T-helper 2 cell treated with Interferon-gamma antibody and Interleukin-4, amounts not matched to agents 5 μg/mL and 100 μg/mL, for 36 hours (primary cell): ENCODE measurements around the gene KRT79.

ENCODE experiments used
- DNase-seq: peaks from one replicate; pipeline ENCODE4 v3.0.0; 2021; ENCODE audit warnings: low spot score
- H3K27ac Mint-ChIP-seq: one replicate; pipeline ENCODE4 v1.8.0; 2021; ENCODE audit warnings: mild to moderate bottlenecking, mixed read lengths
- H3K27me3 Mint-ChIP-seq: one replicate; pipeline ENCODE4 v1.8.0; 2021; ENCODE audit warnings: low read depth, mixed read lengths
- H3K36me3 Mint-ChIP-seq: one replicate; pipeline ENCODE4 v1.8.0; 2021; ENCODE audit warnings: low read depth, mixed read lengths
- H3K4me1 Mint-ChIP-seq: one replicate; pipeline ENCODE4 v1.8.0; 2021; ENCODE audit warnings: low read depth, mixed read lengths
- H3K4me3 Mint-ChIP-seq: one replicate; pipeline ENCODE4 v1.8.0; 2022; ENCODE audit warnings: mild to moderate bottlenecking, moderate library complexity, mixed read lengths
- H3K9me3 Mint-ChIP-seq: one replicate; pipeline ENCODE4 v1.8.0; 2021; ENCODE audit warnings: mixed read lengths

The KRT79 gene

DNA sequence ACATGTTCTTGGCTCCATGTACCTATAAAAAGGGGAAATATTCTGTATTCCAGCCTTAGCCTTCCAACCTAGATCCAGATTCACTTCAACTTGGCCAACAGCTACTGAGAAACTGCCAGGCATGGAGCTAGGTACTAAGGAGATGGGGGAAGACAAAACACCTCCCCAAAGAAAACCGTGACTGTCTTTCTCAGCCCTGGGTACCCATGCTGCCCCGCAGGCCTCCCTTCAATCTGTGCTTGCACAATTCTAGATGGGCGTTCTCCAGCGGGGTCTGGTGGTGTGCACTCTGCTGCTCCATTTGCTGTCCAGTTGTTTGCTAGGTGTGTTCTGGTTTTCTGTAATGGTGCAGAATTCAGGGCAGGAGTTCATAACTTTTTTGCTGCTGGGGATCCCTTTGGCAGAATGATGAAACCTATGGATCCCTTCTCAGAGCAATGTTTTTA, 19.4 kb downstream of the KRT79 start:
- no peak overlapping the region for H3K4me3 Mint-ChIP-seq
- H3K9me3 Mint-ChIP-seq, result no peaks in the 10 kb centered on the region
- DNase-seq, result no peak
- peaks cover 2% of the 10 kb centered on the region for H3K27me3 Mint-ChIP-seq
- H3K36me3 Mint-ChIP-seq, result no peaks in the 10 kb centered on the region
- no peak overlapping the region for H3K27ac Mint-ChIP-seq
- peaks cover 4% of the 10 kb centered on the region for H3K4me1 Mint-ChIP-seq

DNA sequence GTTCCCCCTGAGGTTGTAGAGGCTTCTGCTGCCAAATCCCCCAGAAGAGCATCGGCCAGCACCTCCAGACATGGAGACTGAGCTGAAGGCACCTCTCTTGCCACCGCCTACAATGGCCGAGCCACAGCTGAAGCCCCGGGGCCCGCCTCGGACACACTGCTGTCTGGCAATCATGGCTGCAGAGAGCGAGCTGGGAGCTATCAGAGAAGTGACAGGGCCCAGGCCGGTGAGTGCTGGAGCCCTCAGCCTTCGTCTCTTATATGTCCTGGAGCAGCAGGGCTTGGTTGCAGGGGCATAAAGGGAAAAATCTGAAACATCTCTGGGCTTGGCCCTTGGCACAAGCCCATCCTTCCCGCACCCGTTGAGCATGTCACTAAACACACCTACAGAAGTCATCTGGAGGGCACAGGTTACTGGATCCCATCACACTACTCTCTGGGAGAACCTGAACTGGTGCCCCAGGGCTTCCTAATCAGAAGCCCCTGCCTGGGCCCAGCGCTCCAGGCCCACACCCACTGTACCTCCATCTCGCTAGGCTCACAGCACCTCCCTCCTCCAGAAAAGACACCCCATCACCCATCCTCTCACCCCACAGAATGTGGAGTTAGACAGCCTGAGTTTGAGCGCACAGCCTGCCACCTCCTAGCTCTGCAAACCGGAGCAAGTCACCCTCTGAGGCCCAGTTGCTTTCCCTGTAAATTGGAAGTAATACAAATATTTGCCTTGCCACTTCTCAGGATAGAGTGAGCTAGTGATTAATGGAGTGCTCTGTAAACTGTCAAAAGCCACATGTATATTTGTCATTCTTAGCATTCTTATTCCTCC, 20.0 kb downstream of the KRT79 start, which contains the start of gene KRT4:
Gene KRT4, minus strand, starts transcription at position 232 of the 825 bp plus-strand sequence. Its CDS starts 58 bp downstream, at position 174.
- peaks cover 2% of the 10 kb centered on the region for H3K27me3 Mint-ChIP-seq
- no peaks in the 10 kb centered on the region for H3K36me3 Mint-ChIP-seq
- H3K4me1 Mint-ChIP-seq, result peaks cover 4% of the 10 kb centered on the region
- no peak within 1 kb of the TSS for H3K4me3 Mint-ChIP-seq
- no peak for DNase-seq
- no peaks in the 10 kb centered on the region for H3K9me3 Mint-ChIP-seq
- H3K27ac Mint-ChIP-seq, result no peak within 1 kb of the TSS

DNA sequence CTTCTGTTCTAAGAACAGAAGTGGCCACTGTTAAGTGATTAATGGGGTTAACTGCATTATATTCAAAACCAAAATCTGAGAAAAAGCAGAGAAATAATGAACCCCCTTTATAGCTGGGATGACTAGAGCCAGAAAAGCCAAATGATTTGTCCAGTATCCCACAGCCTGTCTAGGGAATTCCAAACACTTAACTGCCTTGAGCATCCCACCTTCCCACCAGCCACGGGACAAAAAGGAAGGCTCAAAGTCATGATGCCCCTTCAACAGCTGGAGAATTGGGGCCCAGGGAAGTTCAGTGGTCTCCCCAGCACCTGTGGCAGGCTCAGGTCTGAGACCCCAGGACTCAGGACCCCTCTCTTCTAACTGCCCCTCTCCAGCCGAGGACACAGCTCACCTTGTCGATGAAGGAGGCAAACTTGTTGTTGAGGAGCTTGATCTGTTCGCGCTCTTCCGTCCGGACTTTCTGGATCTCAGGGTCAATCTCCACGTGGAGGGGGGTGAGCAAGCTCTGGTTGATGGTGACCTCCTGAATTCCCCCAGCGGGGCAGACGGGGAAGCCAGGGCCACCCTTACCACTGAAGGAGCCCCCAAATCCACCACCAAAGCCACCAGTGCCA, 20.8 kb downstream of the KRT79 start:
- Mint-ChIP-seq H3K4me3 (no peak overlapping the region), H3K36me3 (no peaks in the 10 kb centered on the region), H3K27me3 (peaks cover 2% of the 10 kb centered on the region), H3K4me1 (peaks cover 4% of the 10 kb centered on the region), H3K9me3 (no peaks in the 10 kb centered on the region), H3K27ac (no peak overlapping the region)
- DNase-seq, result no peak

DNA sequence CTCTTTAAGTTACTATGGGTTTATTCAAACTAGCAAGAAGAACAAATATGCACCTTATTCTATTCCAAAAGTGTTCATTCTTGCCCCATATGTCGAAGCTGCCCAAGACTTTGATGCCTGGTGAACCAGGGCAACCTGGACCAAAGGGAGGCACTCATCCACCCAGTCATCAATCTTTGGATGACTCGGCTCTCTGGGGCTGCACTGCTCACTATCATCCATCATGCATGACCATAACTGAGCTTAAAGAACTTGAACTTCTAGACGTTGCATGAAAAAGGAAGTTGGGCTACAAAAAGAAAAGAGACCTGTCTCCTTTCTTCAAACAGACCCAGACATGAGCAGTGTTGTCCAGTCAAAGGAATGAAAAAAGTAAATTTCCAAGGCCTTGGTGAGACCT, 21.4 kb downstream of the KRT79 start:
- peaks cover 2% of the 10 kb centered on the region for H3K27me3 Mint-ChIP-seq
- H3K4me3 Mint-ChIP-seq, result no peak overlapping the region
- peaks cover 4% of the 10 kb centered on the region for H3K4me1 Mint-ChIP-seq
- H3K9me3 Mint-ChIP-seq, result no peaks in the 10 kb centered on the region
- no peaks in the 10 kb centered on the region for H3K36me3 Mint-ChIP-seq
- H3K27ac Mint-ChIP-seq, result no peak overlapping the region
- DNase-seq, result no peak

- Mint-ChIP-seq H3K27ac (no peak overlapping the region), H3K36me3 (no peaks in the 10 kb centered on the region), H3K4me3 (no peak overlapping the region), H3K4me1 (no peaks in the 10 kb centered on the region), H3K27me3 (peaks cover 2% of the 10 kb centered on the region), H3K9me3 (no peaks in the 10 kb centered on the region)
- no peak for DNase-seq
Observed at GRCh38 chr12:52812073-52812400, 22.1 kb downstream of the KRT79 start.

GRCh38 chr12:52811191-52812072, 22.7 kb downstream of the KRT79 start:
- no peak overlapping the region for H3K4me3 Mint-ChIP-seq
- no peaks in the 10 kb centered on the region for H3K36me3 Mint-ChIP-seq
- peaks cover 2% of the 10 kb centered on the region for H3K27me3 Mint-ChIP-seq

DNA sequence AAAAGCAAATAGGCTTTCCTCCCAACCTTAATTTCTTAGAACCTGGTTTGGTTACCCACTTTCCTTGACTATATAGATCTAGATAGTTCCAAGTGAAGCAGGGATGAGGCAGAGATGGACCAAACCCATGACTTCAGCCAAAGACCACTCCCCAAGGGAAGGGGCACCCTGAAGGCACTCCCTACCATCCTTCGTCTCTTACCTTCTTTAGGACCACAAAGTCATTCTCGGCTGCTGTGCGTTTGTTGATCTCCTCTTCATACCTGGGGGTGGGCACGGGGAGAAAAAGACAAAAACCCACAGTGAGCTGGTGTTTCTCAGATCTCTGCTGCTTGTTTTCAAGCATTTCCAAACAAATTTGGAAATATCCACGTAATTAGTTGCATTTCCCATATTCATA, 23.6 kb downstream of the KRT79 start:
- DNase-seq, result no peak
- no peaks in the 10 kb centered on the region for H3K36me3 Mint-ChIP-seq
- H3K27ac Mint-ChIP-seq, result no peak overlapping the region
- no peaks in the 10 kb centered on the region for H3K9me3 Mint-ChIP-seq
- no peak overlapping the region for H3K4me3 Mint-ChIP-seq
- H3K4me1 Mint-ChIP-seq, result no peaks in the 10 kb centered on the region
- H3K27me3 Mint-ChIP-seq, result peaks cover 2% of the 10 kb centered on the region

More at GRCh38 chr12:52811191-52812072, 22.7 kb downstream of the KRT79 start:
- H3K4me1 Mint-ChIP-seq, result no peaks in the 10 kb centered on the region
- no peak for DNase-seq
- H3K9me3 Mint-ChIP-seq, result no peaks in the 10 kb centered on the region
- no peak overlapping the region for H3K27ac Mint-ChIP-seq

- no peak overlapping the region for H3K27ac Mint-ChIP-seq
- no peak overlapping the region for H3K4me3 Mint-ChIP-seq
- no peaks in the 10 kb centered on the region for H3K4me1 Mint-ChIP-seq
- H3K36me3 Mint-ChIP-seq, result no peaks in the 10 kb centered on the region
- H3K27me3 Mint-ChIP-seq, result peaks cover under 1% of the 10 kb centered on the region
- no peaks in the 10 kb centered on the region for H3K9me3 Mint-ChIP-seq
- DNase-seq, result no peak
Observed at GRCh38 chr12:52809166-52809565, 24.9 kb downstream of the KRT79 start.

DNA sequence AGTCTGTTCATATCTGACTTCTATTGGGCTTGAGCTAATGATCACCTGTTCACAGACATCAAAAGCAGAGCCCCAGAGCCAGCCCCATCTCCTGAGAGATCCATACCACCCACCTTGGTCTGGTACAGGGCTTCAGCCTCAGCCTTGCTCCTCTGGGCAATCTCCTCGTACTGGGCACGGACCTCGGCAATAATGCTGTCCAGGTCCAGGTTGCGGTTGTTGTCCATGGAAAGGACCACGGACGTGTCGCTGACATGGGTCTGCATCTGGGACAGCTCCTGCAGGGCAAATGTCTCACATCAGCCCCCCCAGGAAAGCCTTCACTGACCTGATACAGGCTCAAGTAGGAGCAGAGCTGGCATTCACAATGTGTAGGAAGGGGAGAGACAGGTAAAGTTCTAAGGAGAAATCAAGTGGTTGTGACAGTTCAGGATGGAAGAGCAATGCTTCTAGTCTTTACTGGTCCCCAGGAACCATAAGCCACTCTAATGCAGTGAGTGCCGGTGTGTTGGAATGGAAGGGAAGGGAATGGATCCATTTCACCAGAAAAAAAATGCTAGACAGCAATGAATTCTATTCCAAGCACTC, 25.4 kb downstream of the KRT79 start:
- Mint-ChIP-seq H3K27ac (no peak overlapping the region), H3K4me3 (no peak overlapping the region)
- no peak for DNase-seq

DNA sequence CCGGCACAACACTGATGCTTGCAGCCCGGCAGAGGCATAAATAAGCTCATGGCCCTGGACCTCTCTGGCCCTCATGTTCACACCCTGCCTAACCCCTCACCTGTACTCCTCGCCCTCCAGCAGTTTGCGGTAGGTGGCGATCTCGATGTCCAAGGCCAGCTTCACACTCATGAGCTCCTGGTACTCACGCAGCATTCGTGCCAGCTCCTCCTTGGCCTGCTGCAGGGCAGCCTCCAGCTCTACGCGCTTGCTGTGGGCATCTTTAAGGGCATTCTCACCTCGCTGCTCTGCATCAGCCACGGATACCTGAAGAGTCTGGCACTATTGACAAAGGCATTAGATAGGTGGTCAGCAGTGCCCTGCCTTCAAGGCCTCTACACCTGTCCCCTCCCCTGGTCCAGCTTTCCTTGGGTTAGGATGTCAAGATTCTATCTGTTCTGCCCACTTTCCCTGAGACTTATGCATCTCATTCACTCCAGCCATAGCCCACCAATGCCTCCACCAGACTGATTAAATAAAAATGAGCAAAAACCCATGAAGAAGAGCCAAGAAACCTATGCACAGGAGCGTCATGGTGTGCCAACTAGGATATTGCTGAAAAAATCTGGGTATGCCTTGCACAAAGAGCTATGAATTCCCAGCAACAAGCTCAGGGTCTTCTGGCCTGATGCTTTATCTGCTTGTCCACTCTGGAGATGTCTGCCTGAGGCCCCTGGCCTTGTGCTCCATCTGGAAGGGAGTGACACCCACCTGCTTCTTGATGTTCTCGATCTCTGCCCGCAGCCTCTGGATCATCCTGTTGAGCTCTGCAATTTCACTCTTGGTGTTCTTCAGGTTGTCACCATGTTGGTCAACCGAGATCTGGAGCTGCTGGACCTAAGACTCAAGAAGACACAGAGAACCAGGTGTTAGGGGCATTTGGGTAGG, 26.3 kb downstream of the KRT79 start:
- no peak overlapping the region for H3K4me3 Mint-ChIP-seq
- DNase-seq, result no peak
- no peaks in the 10 kb centered on the region for H3K9me3 Mint-ChIP-seq
- H3K27ac Mint-ChIP-seq, result no peak overlapping the region
- H3K27me3 Mint-ChIP-seq, result no peaks in the 10 kb centered on the region
- no peaks in the 10 kb centered on the region for H3K36me3 Mint-ChIP-seq
- H3K4me1 Mint-ChIP-seq, result no peaks in the 10 kb centered on the region

More for the DNA sequence above, 25.4 kb downstream of the KRT79 start:
- H3K36me3 Mint-ChIP-seq, result no peaks in the 10 kb centered on the region
- H3K4me1 Mint-ChIP-seq, result no peaks in the 10 kb centered on the region
- H3K9me3 Mint-ChIP-seq, result no peaks in the 10 kb centered on the region
- H3K27me3 Mint-ChIP-seq, result no peaks in the 10 kb centered on the region

DNA sequence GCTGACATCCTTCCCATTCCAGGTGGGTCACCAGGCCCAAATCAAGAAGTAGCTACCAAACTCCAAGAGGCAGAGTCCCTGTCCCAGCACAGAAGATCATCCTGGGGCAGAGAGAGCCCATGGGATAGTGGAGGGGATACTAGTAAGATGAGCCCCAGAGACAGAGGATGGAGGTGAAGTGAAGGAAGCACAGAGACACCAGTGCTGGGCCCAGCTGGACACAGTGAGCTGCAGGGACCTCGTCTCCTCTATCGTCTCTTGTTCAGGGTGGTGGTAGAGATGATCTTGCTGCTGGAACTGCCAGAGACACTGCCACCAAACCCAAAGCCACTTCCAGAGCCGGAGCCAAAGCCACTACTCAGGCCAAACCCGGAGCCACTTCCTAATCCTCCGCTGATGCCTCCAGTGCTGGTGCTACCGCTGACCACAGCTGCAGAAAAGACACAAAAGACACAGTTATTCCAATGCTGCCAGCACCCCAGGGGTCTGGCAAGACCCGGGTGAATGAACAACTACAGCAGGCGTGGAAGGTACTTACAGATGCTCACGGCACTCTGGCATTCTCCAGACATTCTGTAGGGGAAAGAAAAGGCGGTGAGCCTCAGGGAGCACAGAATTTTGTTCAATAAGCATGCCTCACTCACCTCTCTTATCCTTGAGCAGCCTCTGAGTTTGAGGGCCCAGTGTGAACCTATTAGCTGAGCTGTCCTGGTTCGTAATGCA, 27.1 kb downstream of the KRT79 start:
- H3K4me3 Mint-ChIP-seq, result no peak overlapping the region
- no peaks in the 10 kb centered on the region for H3K9me3 Mint-ChIP-seq
- no peak overlapping the region for H3K27ac Mint-ChIP-seq
- no peaks in the 10 kb centered on the region for H3K27me3 Mint-ChIP-seq
- H3K4me1 Mint-ChIP-seq, result no peaks in the 10 kb centered on the region
- DNase-seq, result no peak
- H3K36me3 Mint-ChIP-seq, result no peaks in the 10 kb centered on the region

- Mint-ChIP-seq H3K4me1 (no peaks in the 10 kb centered on the region), H3K27ac (no peak overlapping the region), H3K36me3 (no peaks in the 10 kb centered on the region), H3K9me3 (no peaks in the 10 kb centered on the region), H3K27me3 (no peaks in the 10 kb centered on the region), H3K4me3 (no peak overlapping the region)
- DNase-seq, result no peak
Observed at GRCh38 chr12:52806169-52806811, 27.8 kb downstream of the KRT79 start.
